Panc1 (cell line): Measurements from ENCODE around the gene ZNF778.

ENCODE experiments used
- CTCF ChIP-seq: fragments of 450-650 bp; IDR thresholded peaks from 2 replicates; pipeline ENCODE4 v1.5.1; 2017; ENCODE audit warnings: mild to moderate bottlenecking
- TCF7L2 ChIP-seq: IDR thresholded peaks from 2 replicates; pipeline ENCODE4 v1.6.1; 2011; ENCODE audit warnings: mild to moderate bottlenecking, low read depth, low read length, inconsistent platforms

GRCh38 chr16:89265647-89266046 lies 48.1 kb downstream of the ZNF778 start:
- TF ChIP-seq CTCF = no peak
- no peak for TF ChIP-seq TCF7L2
